Neural crest cell (in vitro differentiated cells): ENCODE measurements around the gene INKA1. TPM values are rescaled to one million over a fixed set of nuclear protein-coding genes. Genes with fewer than 3 reads are reported as not detected.

Experiments
- DNase-seq: peaks from one replicate; pipeline ENCODE4 v3.0.0; 2021; ENCODE audit warnings: low read depth, mixed read lengths, low spot score
- H3K27ac Mint-ChIP-seq: one replicate; pipeline ENCODE4 v1.8.0; 2021; ENCODE audit warnings: mild to moderate bottlenecking, mixed read lengths; ENCODE audit not compliant: unreplicated experiment
- H3K27me3 Mint-ChIP-seq: 2 replicates; pipeline ENCODE4 v1.8.0; 2021; ENCODE audit warnings: low read depth, mild to moderate bottlenecking, mixed read lengths
- H3K36me3 Mint-ChIP-seq: 2 replicates; pipeline ENCODE4 v1.8.0; 2021; ENCODE audit warnings: low read depth, mild to moderate bottlenecking, mixed read lengths
- H3K4me1 Mint-ChIP-seq: 2 replicates; pipeline ENCODE4 v1.8.0; 2021; ENCODE audit warnings: mixed read lengths
- H3K4me3 Mint-ChIP-seq: one replicate; pipeline ENCODE4 v1.8.0; 2021; ENCODE audit warnings: mild to moderate bottlenecking, mixed read lengths
- H3K9me3 Mint-ChIP-seq: 2 replicates; pipeline ENCODE4 v1.8.0; 2021; ENCODE audit warnings: mixed read lengths
- total RNA-seq: library from RNA; stranded (reverse); gene quantifications from 2 replicates; pipeline ENCODE4 v1.2.1, GENCODE V29; 2021
- TF ChIP-seq, protein P1 (sequence below): fragments of 200-600 bp; sonication (generic); conservative IDR thresholded peaks from 2 replicates; pipeline ENCODE4 v1.5.0; 2021; ENCODE audit warnings: antibody characterized with exemption, mild to moderate bottlenecking

The INKA1 gene
- total RNA-seq, 1 donor from 2014 or later, result 17.3 TPM

GRCh38 chr3:49761661-49762060, 41.4 kb upstream of the INKA1 start:
- H3K36me3 Mint-ChIP-seq, result no peaks in the 10 kb centered on the region
- no peaks in the 10 kb centered on the region for H3K27me3 Mint-ChIP-seq
- DNase-seq, result no peak
- peaks cover 4% of the 10 kb centered on the region for H3K4me1 Mint-ChIP-seq
- no peaks in the 10 kb centered on the region for H3K9me3 Mint-ChIP-seq
- TF ChIP-seq, protein P1, sequence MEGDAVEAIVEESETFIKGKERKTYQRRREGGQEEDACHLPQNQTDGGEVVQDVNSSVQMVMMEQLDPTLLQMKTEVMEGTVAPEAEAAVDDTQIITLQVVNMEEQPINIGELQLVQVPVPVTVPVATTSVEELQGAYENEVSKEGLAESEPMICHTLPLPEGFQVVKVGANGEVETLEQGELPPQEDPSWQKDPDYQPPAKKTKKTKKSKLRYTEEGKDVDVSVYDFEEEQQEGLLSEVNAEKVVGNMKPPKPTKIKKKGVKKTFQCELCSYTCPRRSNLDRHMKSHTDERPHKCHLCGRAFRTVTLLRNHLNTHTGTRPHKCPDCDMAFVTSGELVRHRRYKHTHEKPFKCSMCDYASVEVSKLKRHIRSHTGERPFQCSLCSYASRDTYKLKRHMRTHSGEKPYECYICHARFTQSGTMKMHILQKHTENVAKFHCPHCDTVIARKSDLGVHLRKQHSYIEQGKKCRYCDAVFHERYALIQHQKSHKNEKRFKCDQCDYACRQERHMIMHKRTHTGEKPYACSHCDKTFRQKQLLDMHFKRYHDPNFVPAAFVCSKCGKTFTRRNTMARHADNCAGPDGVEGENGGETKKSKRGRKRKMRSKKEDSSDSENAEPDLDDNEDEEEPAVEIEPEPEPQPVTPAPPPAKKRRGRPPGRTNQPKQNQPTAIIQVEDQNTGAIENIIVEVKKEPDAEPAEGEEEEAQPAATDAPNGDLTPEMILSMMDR, result no peak
- H3K4me3 Mint-ChIP-seq, result no peak overlapping the region
- H3K27ac Mint-ChIP-seq, result no peak overlapping the region

DNA sequence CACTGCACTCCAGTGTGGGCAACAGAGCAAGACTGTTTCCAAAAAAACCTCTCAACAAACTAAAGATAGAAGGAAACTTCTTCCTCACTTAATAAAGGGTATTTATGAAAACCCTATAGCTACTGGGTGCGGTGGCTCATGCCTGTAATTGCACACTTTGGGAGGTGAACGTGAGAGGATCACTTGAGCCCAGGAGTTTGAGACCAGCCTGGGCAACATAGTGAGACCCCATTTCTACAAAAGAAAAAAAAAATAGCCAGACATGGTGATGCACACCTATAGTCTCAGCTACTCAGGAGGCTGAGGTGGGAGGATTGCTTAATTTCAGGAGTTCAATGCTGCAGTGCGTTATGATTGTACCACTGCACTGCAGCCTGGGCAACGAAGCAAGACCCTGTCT, 39.1 kb upstream of the INKA1 start:
- DNase-seq, result no peak
- Mint-ChIP-seq H3K27me3 (no peaks in the 10 kb centered on the region), H3K4me3 (no peak overlapping the region), H3K9me3 (no peaks in the 10 kb centered on the region), H3K36me3 (no peaks in the 10 kb centered on the region), H3K27ac (no peak overlapping the region), H3K4me1 (peaks cover 4% of the 10 kb centered on the region)
- TF ChIP-seq, protein P1, result no peak

- Mint-ChIP-seq H3K27ac (no peak overlapping the region), H3K27me3 (no peaks in the 10 kb centered on the region), H3K4me1 (peaks cover 1% of the 10 kb centered on the region), H3K36me3 (no peaks in the 10 kb centered on the region), H3K9me3 (no peaks in the 10 kb centered on the region), H3K4me3 (no peak overlapping the region)
- no peak for DNase-seq
- TF ChIP-seq, protein P1, result no peak
Measured at GRCh38 chr3:49769286-49769915, 33.7 kb upstream of the INKA1 start.

- H3K9me3 Mint-ChIP-seq, result no peaks in the 10 kb centered on the region
- peaks cover 5% of the 10 kb centered on the region for H3K4me1 Mint-ChIP-seq
- peak overlapping the region; percentile 50 for H3K27ac Mint-ChIP-seq
- no peaks in the 10 kb centered on the region for H3K27me3 Mint-ChIP-seq
- H3K36me3 Mint-ChIP-seq, result no peaks in the 10 kb centered on the region
- H3K4me3 Mint-ChIP-seq, result no peak overlapping the region
- no peak for DNase-seq
- TF ChIP-seq, protein P1, result no peak
Measured at GRCh38 chr3:49769926-49770325, 33.1 kb upstream of the INKA1 start.

- Mint-ChIP-seq H3K36me3 (no peaks in the 10 kb centered on the region), H3K4me3 (no peak overlapping the region), H3K4me1 (peaks cover 5% of the 10 kb centered on the region), H3K27ac (no peak overlapping the region), H3K27me3 (no peaks in the 10 kb centered on the region), H3K9me3 (no peaks in the 10 kb centered on the region)
- DNase-seq, result no peak
- TF ChIP-seq, protein P1, result no peak
Measured at GRCh38 chr3:49771340-49771938, 31.6 kb upstream of the INKA1 start.
